A673 (cell line): Measurements from ENCODE around the gene CCKAR.

Experiments
- CTCF ChIP-seq: fragments of 300-800, 200-600 bp; sonication (generic); conservative IDR thresholded peaks from 2 replicates; pipeline ENCODE4 v1.5.1; 2017; ENCODE audit warnings: low read depth, mild to moderate bottlenecking, antibody characterized with exemption, low read length, moderate library complexity, mixed read lengths
- EZH2 ChIP-seq: fragments of 200-600 bp; sonication (generic); IDR thresholded peaks from 2 replicates; pipeline ENCODE4 v1.6.1; 2017; ENCODE audit warnings: borderline replicate concordance, low read depth, mild to moderate bottlenecking, mixed read lengths, antibody characterized with exemption, low read length; ENCODE audit not compliant: poor library complexity, severe bottlenecking

DNA sequence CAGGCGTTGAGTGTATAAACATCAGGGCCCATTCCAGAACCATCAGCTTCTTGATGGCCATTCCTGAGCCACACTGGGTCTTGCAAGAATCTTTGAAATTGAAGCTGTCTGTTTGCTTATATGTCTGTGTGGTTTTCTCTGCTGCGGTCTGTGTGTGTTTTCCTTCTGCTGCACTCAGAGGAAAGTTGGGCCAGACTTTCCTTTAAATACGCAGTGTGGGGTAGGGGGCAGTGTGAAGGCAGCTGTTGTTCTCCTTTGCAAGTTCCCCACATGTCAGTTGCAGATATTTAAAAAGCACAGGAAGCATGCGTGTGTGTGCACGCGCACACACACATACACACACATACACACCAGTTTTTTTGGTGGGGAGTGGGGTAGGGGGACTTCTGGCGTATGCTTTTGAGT lies 32.1 kb downstream of the CCKAR start:
- no peak for TF ChIP-seq EZH2
- TF ChIP-seq CTCF = no peak
